ENCODE measurements around the gene ELFN1. TPM values are rescaled to one million over a fixed set of nuclear protein-coding genes. Genes with fewer than 3 reads are reported as not detected.

ELFN1 gene
- total RNA-seq, 1 donor, result 12.7 TPM

GRCh38 chr7:1738511-1738910 is 68.4 kb downstream of the ELFN1 start:
- Histone ChIP-seq H3K27ac (ENCODE audit: low read depth, low read length) (no peak overlapping the region), H3K79me2 (ENCODE audit: insufficient read depth, low read length) (no peaks in the 10 kb centered on the region), H3K9me3 (ENCODE audit: low read depth, low read length) (no peaks in the 10 kb centered on the region), H3K4me1 (ENCODE audit: insufficient read depth, low read length) (no peaks in the 10 kb centered on the region), H3K36me3 (ENCODE audit: insufficient read depth, low read length) (no peaks in the 10 kb centered on the region), H4K20me1 (ENCODE audit: insufficient read depth, low read length) (no peaks in the 10 kb centered on the region), H3K4me3 (ENCODE audit: insufficient read depth, low read length) (no peak overlapping the region), H2AFZ (ENCODE audit: low read length) (no peak overlapping the region), H3K4me2 (ENCODE audit: insufficient read depth, low read length) (no peak overlapping the region), H3K27me3 (ENCODE audit: insufficient read depth, low read length) (peaks cover 5% of the 10 kb centered on the region)
- TF ChIP-seq CTCF (IDR thresholded peaks at IDR 0.05; ENCODE audit: extremely low read depth, low read depth, low read length), result no peak
- no peak for DNase-seq (ENCODE audit: insufficient read length, low spot score, missing footprints)

- no peak overlapping the region for H3K4me3 ChIP-seq (ENCODE audit: insufficient read depth, low read length)
- no peak for TF ChIP-seq CTCF (IDR thresholded peaks at IDR 0.05; ENCODE audit: extremely low read depth, low read depth, low read length)
- no peaks in the 10 kb centered on the region for H3K79me2 ChIP-seq (ENCODE audit: insufficient read depth, low read length)
- H3K4me1 ChIP-seq (ENCODE audit: insufficient read depth, low read length), result no peaks in the 10 kb centered on the region
- H4K20me1 ChIP-seq (ENCODE audit: insufficient read depth, low read length), result no peaks in the 10 kb centered on the region
- no peak overlapping the region for H3K27ac ChIP-seq (ENCODE audit: low read depth, low read length)
- no peaks in the 10 kb centered on the region for H3K36me3 ChIP-seq (ENCODE audit: insufficient read depth, low read length)
- no peak overlapping the region for H2AFZ ChIP-seq (ENCODE audit: low read length)
- no peak overlapping the region for H3K4me2 ChIP-seq (ENCODE audit: insufficient read depth, low read length)
- peaks cover 2% of the 10 kb centered on the region for H3K27me3 ChIP-seq (ENCODE audit: insufficient read depth, low read length)
- H3K9me3 ChIP-seq (ENCODE audit: low read depth, low read length), result no peaks in the 10 kb centered on the region
- no peak for DNase-seq (ENCODE audit: insufficient read length, low spot score, missing footprints)
Measured at GRCh38 chr7:1738956-1739355, 68.9 kb downstream of the ELFN1 start.

- TF ChIP-seq CTCF (IDR thresholded peaks at IDR 0.05; ENCODE audit: extremely low read depth, low read depth, low read length), result no peak
- H3K27me3 ChIP-seq (ENCODE audit: insufficient read depth, low read length), result no peaks in the 10 kb centered on the region
- H3K79me2 ChIP-seq (ENCODE audit: insufficient read depth, low read length), result no peaks in the 10 kb centered on the region
- H3K4me2 ChIP-seq (ENCODE audit: insufficient read depth, low read length), result no peak overlapping the region
- peak; percentile 87 for DNase-seq (ENCODE audit: insufficient read length, low spot score, missing footprints)
- H3K4me3 ChIP-seq (ENCODE audit: insufficient read depth, low read length), result no peak overlapping the region
- H4K20me1 ChIP-seq (ENCODE audit: insufficient read depth, low read length), result no peaks in the 10 kb centered on the region
- no peaks in the 10 kb centered on the region for H3K9me3 ChIP-seq (ENCODE audit: low read depth, low read length)
- H3K4me1 ChIP-seq (ENCODE audit: insufficient read depth, low read length), result no peaks in the 10 kb centered on the region
- no peak overlapping the region for H2AFZ ChIP-seq (ENCODE audit: low read length)
- no peaks in the 10 kb centered on the region for H3K36me3 ChIP-seq (ENCODE audit: insufficient read depth, low read length)
- H3K27ac ChIP-seq (ENCODE audit: low read depth, low read length), result no peak overlapping the region
Measured at GRCh38 chr7:1739593-1739992, 69.5 kb downstream of the ELFN1 start.

GRCh38 chr7:1740214-1740613 is 70.1 kb downstream of the ELFN1 start:
- no peak for DNase-seq (ENCODE audit: insufficient read length, low spot score, missing footprints)
- H3K27ac ChIP-seq (ENCODE audit: low read depth, low read length), result no peak overlapping the region
- H3K36me3 ChIP-seq (ENCODE audit: insufficient read depth, low read length), result no peaks in the 10 kb centered on the region
- no peak overlapping the region for H2AFZ ChIP-seq (ENCODE audit: low read length)
- H3K27me3 ChIP-seq (ENCODE audit: insufficient read depth, low read length), result no peaks in the 10 kb centered on the region
- H3K4me1 ChIP-seq (ENCODE audit: insufficient read depth, low read length), result no peaks in the 10 kb centered on the region
- no peaks in the 10 kb centered on the region for H3K79me2 ChIP-seq (ENCODE audit: insufficient read depth, low read length)
- no peak overlapping the region for H3K4me2 ChIP-seq (ENCODE audit: insufficient read depth, low read length)
- no peaks in the 10 kb centered on the region for H3K9me3 ChIP-seq (ENCODE audit: low read depth, low read length)
- H4K20me1 ChIP-seq (ENCODE audit: insufficient read depth, low read length), result no peaks in the 10 kb centered on the region
- TF ChIP-seq CTCF (IDR thresholded peaks at IDR 0.05; ENCODE audit: extremely low read depth, low read depth, low read length), result no peak
- H3K4me3 ChIP-seq (ENCODE audit: insufficient read depth, low read length), result no peak overlapping the region

All from osteoblast (primary cell).